HEK293 (cell line): ENCODE measurements around the gene SPIB.
A peak's percentile ranks its signal among the peaks of the same experiment; 100 is the strongest.

Source experiments
- CTCF ChIA-PET: fragments of 350-600 bp; formaldehyde crosslinking; extraction: SDS; loops from one replicate; lab custom pipeline; 2021; ENCODE audit warnings: antibody characterized with exemption; lab: Yijun Ruan, JAX
- POLR2A ChIA-PET: fragments of 300-600 bp; formaldehyde crosslinking; extraction: SDS; loops from one replicate; lab custom pipeline; 2020; ENCODE audit warnings: antibody characterized with exemption, inconsistent platforms; lab: Yijun Ruan, JAX
- H3K27ac ChIP-seq: fragments of 200-500 bp; sonication (Bioruptor generic); 2 replicates; pipeline ENCODE4 v1.5.1; 2014; ENCODE audit warnings: low read depth, low read length, control low read depth, inconsistent platforms; ENCODE audit errors: extremely low read depth
- H3K36me3 ChIP-seq, 2 experiments: fragments of 200-500 bp in 1 of 2; sonication (Bioruptor generic) in 1 of 2; 1 replicate in 1 of 2; 2 replicates in 1 of 2; pipeline ENCODE4 v1.5.1; 2014 to 2017; ENCODE audit warnings: inconsistent platforms in 2 of 2, low read length in 2 of 2; ENCODE audit not compliant: control insufficient read depth in 2 of 2, insufficient read depth in 1 of 2
- H3K4me1 ChIP-seq: fragments of 200-500 bp; sonication (Bioruptor generic); 2 replicates; pipeline ENCODE4 v1.5.1; 2014; ENCODE audit warnings: mild to moderate bottlenecking, low read length, inconsistent platforms; ENCODE audit not compliant: control insufficient read depth, insufficient read depth
- H3K4me3 ChIP-seq: 2 replicates; pipeline ENCODE4 v1.5.1; 2011; ENCODE audit warnings: low read depth, mild to moderate bottlenecking, control low read depth, low read length, moderate library complexity
- H3K9me3 ChIP-seq: fragments of 200-500 bp; sonication (Bioruptor generic); 2 replicates; pipeline ENCODE4 v1.5.1; 2014; ENCODE audit warnings: low read depth, low read length, inconsistent platforms; ENCODE audit not compliant: control insufficient read depth, insufficient read depth
- ATF2 ChIP-seq: fragments of 450-650 bp; formaldehyde crosslinking; IDR thresholded peaks from 2 replicates; pipeline ENCODE4 v1.5.1; 2016; ENCODE audit warnings: missing biosample characterization, missing genetic modification characterization, low read depth
- BCL6B ChIP-seq: fragments of 450-650 bp; formaldehyde crosslinking; IDR thresholded peaks from 2 replicates; pipeline ENCODE4 v1.5.1; 2017; ENCODE audit warnings: missing biosample characterization, missing genetic modification characterization
- HIC1 ChIP-seq: fragments of 450-650 bp; formaldehyde crosslinking; IDR thresholded peaks from 2 replicates; pipeline ENCODE4 v1.5.1; 2016; ENCODE audit warnings: missing biosample characterization, missing genetic modification characterization
- ZNF121 ChIP-seq: fragments of 450-650 bp; formaldehyde crosslinking; IDR thresholded peaks from 2 replicates; pipeline ENCODE4 v1.5.1; 2016; ENCODE audit warnings: missing biosample characterization, missing genetic modification characterization
- ZNF140 ChIP-seq: fragments of 450-650 bp; formaldehyde crosslinking; IDR thresholded peaks from 2 replicates; pipeline ENCODE4 v1.5.1; 2016; ENCODE audit warnings: missing biosample characterization, missing genetic modification characterization
- ZNF146 ChIP-seq: fragments of 450-650 bp; formaldehyde crosslinking; IDR thresholded peaks from 2 replicates; pipeline ENCODE4 v1.5.1; 2016; ENCODE audit warnings: missing biosample characterization, missing genetic modification characterization
- ZNF157 ChIP-seq: fragments of 450-650 bp; formaldehyde crosslinking; IDR thresholded peaks from 2 replicates; pipeline ENCODE4 v1.5.1; 2016; ENCODE audit warnings: missing biosample characterization, missing genetic modification characterization
- ZNF19 ChIP-seq: fragments of 450-650 bp; formaldehyde crosslinking; IDR thresholded peaks from 2 replicates; pipeline ENCODE4; 2016; ENCODE audit warnings: missing biosample characterization, missing genetic modification characterization, low read depth
- ZNF280D ChIP-seq: fragments of 450-650 bp; formaldehyde crosslinking; IDR thresholded peaks from 2 replicates; pipeline ENCODE4 v1.5.1; 2016; ENCODE audit warnings: missing biosample characterization, missing genetic modification characterization
- ZNF488 ChIP-seq: fragments of 450-650 bp; formaldehyde crosslinking; IDR thresholded peaks from 2 replicates; pipeline ENCODE4 v1.5.1; 2016; ENCODE audit warnings: missing biosample characterization, missing genetic modification characterization
- ZNF544 ChIP-seq: fragments of 450-650 bp; formaldehyde crosslinking; IDR thresholded peaks from 2 replicates; pipeline ENCODE4 v1.5.0; 2017; ENCODE audit warnings: missing biosample characterization, missing genetic modification characterization
- ZNF580 ChIP-seq: fragments of 450-650 bp; formaldehyde crosslinking; IDR thresholded peaks from 2 replicates; pipeline ENCODE4 v1.5.1; 2016; ENCODE audit warnings: missing biosample characterization, missing genetic modification characterization

The SPIB gene

GRCh38 chr19:50409347-50409746, 9.4 kb upstream of the SPIB start:
- no peaks in the 10 kb centered on the region for H3K9me3 ChIP-seq
- TF ChIP-seq ZNF140 (no peak), ZNF121 (tag by site-specific recombination) (no peak), BCL6B (tag by site-specific recombination) (no peak), ZNF488 (no peak), HIC1 (peak; percentile 21; the same call in 1 of the 2 replicates)
- TF ChIP-seq, all 188 proteins: peak for 1
- H3K4me3 ChIP-seq: no peak overlapping the region
- H3K4me1 ChIP-seq: no peaks in the 10 kb centered on the region
- no peak overlapping the region for H3K27ac ChIP-seq
- H3K36me3 ChIP-seq: peaks cover 48 to 80% of the 10 kb centered on the region in 2 experiments
- CTCF ChIA-PET: interaction anchor here (0.9 kb wide), 1 partner anchor 51 kb away, joined by 3 read pairs; no protein-coding TSS in a partner anchor
- POLR2A ChIA-PET: interaction anchor here (0.7 to 0.8 kb wide), 2 partner anchors 25 to 102 kb away, joined by 3 to 4 read pairs; partner anchors contain the start of genes JOSD2 and POLD1

- no peaks in the 10 kb centered on the region for H3K4me1 ChIP-seq
- H3K36me3 ChIP-seq: peaks cover 45 to 81% of the 10 kb centered on the region in 2 experiments
- TF ChIP-seq ZNF544 (tag by site-specific recombination) (no peak), ZNF580 (tag by site-specific recombination) (peak; percentile 36; the same call in 1 of the 2 replicates)
- no peaks in the 10 kb centered on the region for H3K9me3 ChIP-seq
- no peak overlapping the region for H3K27ac ChIP-seq
- ChIA-PET POLR2A (interaction anchor here (0.8 kb wide), 1 partner anchor 26 kb away, joined by 3 read pairs; the partner anchor contains the start of gene POLD1), CTCF (interaction anchor here (0.6 to 0.9 kb wide), 3 partner anchors 13 to 434 kb away, joined by 3 to 5 read pairs (median 3); no protein-coding TSS in a partner anchor)
- H3K4me3 ChIP-seq: no peak overlapping the region
These were observed 8.6 kb upstream of the SPIB start for GRCh38 chr19:50410109-50410508.

GRCh38 chr19:50412419-50412818, 6.3 kb upstream of the SPIB start:
- ChIA-PET POLR2A (no interaction called here), CTCF (interaction anchor here (0.6 to 0.7 kb wide), 3 partner anchors 37 to 144 kb away, joined by 3 to 6 read pairs (median 3); no protein-coding TSS in a partner anchor)
- Histone ChIP-seq H3K36me3 (peaks cover 30 to 66% of the 10 kb centered on the region in 2 experiments; a peak in 2 of 3 replicates), H3K27ac (no peak overlapping the region), H3K9me3 (no peaks in the 10 kb centered on the region), H3K4me1 (no peaks in the 10 kb centered on the region), H3K4me3 (no peak overlapping the region)
- no peak for TF ChIP-seq ZNF19
- TF ChIP-seq ZNF146: 0 out of 2 replicates have a peak, but pooled peaks have one; percentile 48
- TF ChIP-seq ATF2 (tag by site-specific recombination): no peak

GRCh38 chr19:50413096-50413495, 5.6 kb upstream of the SPIB start:
- H3K4me1 ChIP-seq: no peaks in the 10 kb centered on the region
- TF ChIP-seq ZNF157 (tag by site-specific recombination) (no peak), ZNF280D (peak; percentile 35; the same call in 1 of the 2 replicates)
- H3K4me3 ChIP-seq: no peak overlapping the region
- CTCF ChIA-PET: no interaction called here
- POLR2A ChIA-PET: no interaction called here
- peaks cover 26 to 66% of the 10 kb centered on the region in 2 experiments; a peak in 2 of 3 replicates for H3K36me3 ChIP-seq
- H3K27ac ChIP-seq: no peak overlapping the region
- H3K9me3 ChIP-seq: no peaks in the 10 kb centered on the region
